ENCODE data around the gene DDX6.
A peak's percentile ranks its signal among the peaks of the same experiment; 100 is the strongest.

DDX6 gene

GRCh38 chr11:118807800-118808778 lies 17.1 kb upstream of the DDX6 start:
- H3K9me2 ChIP-seq (replicated peaks; ENCODE audit: control insufficient read depth, low read length) = no peaks in the 10 kb centered on the region
- H3F3A ChIP-seq (ENCODE audit: control insufficient read depth, insufficient read depth) = no peaks in the 10 kb centered on the region
- no peak overlapping the region for H3K4me2 ChIP-seq (ENCODE audit: low read length)
- H3K79me2 ChIP-seq (ENCODE audit: control insufficient read depth, low read length) = no peaks in the 10 kb centered on the region
- H3K27me3 ChIP-seq (ENCODE audit: control insufficient read depth, low read length) = no peaks in the 10 kb centered on the region
- no peak overlapping the region for H3K27ac ChIP-seq (ENCODE audit: low read depth, low read length)
- H3K9me3 ChIP-seq (ENCODE audit: control insufficient read depth, insufficient read depth, low read length) = no peaks in the 10 kb centered on the region
- H3K4me1 ChIP-seq (ENCODE audit: control insufficient read depth, low read length) = peaks cover 25% of the 10 kb centered on the region
- no peak overlapping the region for H3K4me3 ChIP-seq (ENCODE audit: low read length)
- no peaks in the 10 kb centered on the region for H3K36me3 ChIP-seq (ENCODE audit: control insufficient read depth, low read length)
- TF ChIP-seq EZH2phosphoT487 (IDR thresholded peaks at IDR 0.05; ENCODE audit: borderline replicate concordance, low read length) (no peak), CTCF (IDR thresholded peaks at IDR 0.05; ENCODE audit: low read depth, low read length, poor library complexity, severe bottlenecking) (no peak)
- no peaks in the 10 kb centered on the region for H4K20me1 ChIP-seq (ENCODE audit: control insufficient read depth, insufficient read depth, low read depth, low read length)

- Histone ChIP-seq H3K4me1 (ENCODE audit: control insufficient read depth, low read length) (peaks cover 19% of the 10 kb centered on the region), H3K36me3 (ENCODE audit: control insufficient read depth, low read length) (no peaks in the 10 kb centered on the region), H3K9me2 (replicated peaks; ENCODE audit: control insufficient read depth, low read length) (no peaks in the 10 kb centered on the region), H3K4me3 (ENCODE audit: low read length) (no peak overlapping the region), H3F3A (ENCODE audit: control insufficient read depth, insufficient read depth) (no peaks in the 10 kb centered on the region), H3K27ac (ENCODE audit: low read depth, low read length) (no peak overlapping the region), H3K79me2 (ENCODE audit: control insufficient read depth, low read length) (no peaks in the 10 kb centered on the region), H4K20me1 (ENCODE audit: control insufficient read depth, insufficient read depth, low read depth, low read length) (no peaks in the 10 kb centered on the region), H3K9me3 (ENCODE audit: control insufficient read depth, insufficient read depth, low read length) (no peaks in the 10 kb centered on the region), H3K4me2 (ENCODE audit: low read length) (no peak overlapping the region), H3K27me3 (ENCODE audit: control insufficient read depth, low read length) (no peaks in the 10 kb centered on the region)
- TF ChIP-seq CTCF (IDR thresholded peaks at IDR 0.05; ENCODE audit: low read depth, low read length, poor library complexity, severe bottlenecking) = no peak
- TF ChIP-seq EZH2phosphoT487 (IDR thresholded peaks at IDR 0.05; ENCODE audit: borderline replicate concordance, low read length) = no peak
Measured at GRCh38 chr11:118806400-118806799, 15.4 kb upstream of the DDX6 start.

GRCh38 chr11:118804094-118804493 lies 13.1 kb upstream of the DDX6 start:
- peak overlapping the region; percentile 0; the same call in 1 of the 2 replicates for H3K4me2 ChIP-seq (ENCODE audit: low read length)
- no peaks in the 10 kb centered on the region for H3F3A ChIP-seq (ENCODE audit: control insufficient read depth, insufficient read depth)
- no peaks in the 10 kb centered on the region for H3K9me3 ChIP-seq (ENCODE audit: control insufficient read depth, insufficient read depth, low read length)
- no peaks in the 10 kb centered on the region for H3K27me3 ChIP-seq (ENCODE audit: control insufficient read depth, low read length)
- TF ChIP-seq EZH2phosphoT487 (IDR thresholded peaks at IDR 0.05; ENCODE audit: borderline replicate concordance, low read length) (no peak), CTCF (IDR thresholded peaks at IDR 0.05; ENCODE audit: low read depth, low read length, poor library complexity, severe bottlenecking) (no peak)
- peaks cover 19% of the 10 kb centered on the region for H3K4me1 ChIP-seq (ENCODE audit: control insufficient read depth, low read length)
- H4K20me1 ChIP-seq (ENCODE audit: control insufficient read depth, insufficient read depth, low read depth, low read length) = no peaks in the 10 kb centered on the region
- H3K4me3 ChIP-seq (ENCODE audit: low read length) = no peak overlapping the region
- H3K9me2 ChIP-seq (replicated peaks; ENCODE audit: control insufficient read depth, low read length) = no peaks in the 10 kb centered on the region
- H3K79me2 ChIP-seq (ENCODE audit: control insufficient read depth, low read length) = no peaks in the 10 kb centered on the region
- H3K27ac ChIP-seq (ENCODE audit: low read depth, low read length) = no peak overlapping the region
- H3K36me3 ChIP-seq (ENCODE audit: control insufficient read depth, low read length) = no peaks in the 10 kb centered on the region
